HepG2 (cell line): ENCODE results near the gene MED10. TPM values are rescaled to one million over a fixed set of nuclear protein-coding genes. Genes with fewer than 3 reads are reported as not detected.

ENCODE experiments used
- AKAP8 ChIP-seq: sonication (generic); formaldehyde crosslinking; IDR thresholded peaks from 2 replicates; pipeline ENCODE4 v1.5.1; 2020; ENCODE audit warnings: mild to moderate bottlenecking, missing genetic modification reagents
- CENPT ChIP-seq: sonication (generic); formaldehyde crosslinking; IDR thresholded peaks from 2 replicates; pipeline ENCODE4 v1.8.0; 2022; ENCODE audit warnings: low read depth, mild to moderate bottlenecking, moderate library complexity, missing genetic modification reagents
- HDAC2 ChIP-seq: sonication (generic); formaldehyde crosslinking; IDR thresholded peaks from 2 replicates; pipeline ENCODE4 v1.4.0; 2020; ENCODE audit warnings: missing genetic modification reagents
- KDM3A ChIP-seq: IDR thresholded peaks from 2 replicates; pipeline ENCODE4 v1.6.1; 2018; ENCODE audit warnings: low read depth, missing compliant biosample characterization
- NCOA1 ChIP-seq: sonication (generic); formaldehyde crosslinking; IDR thresholded peaks from 2 replicates; pipeline ENCODE4 v1.9.0; 2021; ENCODE audit warnings: missing genetic modification reagents
- RARG ChIP-seq: sonication (generic); formaldehyde crosslinking; IDR thresholded peaks from 2 replicates; pipeline ENCODE4 v1.4.0; 2020; ENCODE audit warnings: low read depth, mild to moderate bottlenecking, missing genetic modification reagents
- SP5 ChIP-seq: IDR thresholded peaks from 2 replicates; pipeline ENCODE4 v1.6.1; 2016; ENCODE audit warnings: low read depth, borderline replicate concordance
- TAF15 ChIP-seq: fragments of 200-400 bp; formaldehyde crosslinking; IDR thresholded peaks from one replicate; pipeline ENCODE4 v1.6.1; 2018; ENCODE audit warnings: mild to moderate bottlenecking, low read depth, low read length; ENCODE audit not compliant: poor library complexity, severe bottlenecking
- ZNF253 ChIP-seq: sonication (generic); formaldehyde crosslinking; IDR thresholded peaks from 2 replicates; pipeline ENCODE4 v1.8.0; 2022; ENCODE audit warnings: mild to moderate bottlenecking, missing genetic modification reagents, borderline replicate concordance
- ZNF335 ChIP-seq: sonication (generic); formaldehyde crosslinking; IDR thresholded peaks from 2 replicates; pipeline ENCODE4 v1.4.0; 2020; ENCODE audit warnings: missing genetic modification reagents
- ZNF382 ChIP-seq: sonication (generic); formaldehyde crosslinking; IDR thresholded peaks from 2 replicates; pipeline ENCODE4 v1.5.0; 2020; ENCODE audit warnings: missing genetic modification reagents, mild to moderate bottlenecking, borderline replicate concordance
- ZNF451 ChIP-seq: sonication (generic); formaldehyde crosslinking; IDR thresholded peaks from 2 replicates; pipeline ENCODE4 v1.5.0; 2020; ENCODE audit warnings: mild to moderate bottlenecking, missing genetic modification reagents
- ZNF562 ChIP-seq: sonication (generic); formaldehyde crosslinking; IDR thresholded peaks from 2 replicates; pipeline ENCODE4 v1.8.0; 2022; ENCODE audit warnings: missing genetic modification reagents, borderline replicate concordance
- ZNF770 ChIP-seq: sonication (generic); formaldehyde crosslinking; IDR thresholded peaks from 2 replicates; pipeline ENCODE4 v1.5.0; 2020; ENCODE audit warnings: mild to moderate bottlenecking, missing genetic modification reagents
- ZSCAN29 ChIP-seq: sonication (generic); formaldehyde crosslinking; conservative IDR thresholded peaks from 2 replicates; pipeline ENCODE4 v1.4.0; 2020; ENCODE audit warnings: mild to moderate bottlenecking, missing genetic modification reagents
- ZSCAN5A ChIP-seq: sonication (generic); formaldehyde crosslinking; IDR thresholded peaks from 2 replicates; pipeline ENCODE4 v1.8.0; 2022; ENCODE audit warnings: mild to moderate bottlenecking, missing genetic modification reagents, borderline replicate concordance
- polyA plus RNA-seq, 8 experiments: library from polyadenylated mRNA; depleted of rRNA in 3 of 8; stranded (reverse) in 7 of 8; unstranded in 1 of 8; fragments of >200 nt; fragmentation: Illumina TruSeq in 4 of 8; extraction: Trizol in 4 of 8; gene quantifications; 2 replicates each; pipeline versions ENCODE4 v1.2.1 to v1.2.3, GENCODE V29; 2011 to 2016; ENCODE audit warnings: low read depth in 4 of 8, missing spikeins in 1 of 8, mixed read lengths in 1 of 8; ENCODE audit not compliant: insufficient read depth in 1 of 8
- total RNA-seq, 5 experiments: library from RNA; depleted of rRNA; stranded (reverse); fragments of >200 nt; fragmentation: Illumina TruSeq; extraction: Trizol; gene quantifications; 2 replicates each; pipeline ENCODE4 v1.2.3, GENCODE V29; 2016; ENCODE audit warnings: low read depth in 1 of 5
- TF ChIP-seq, protein P1 (sequence below): sonication (generic); formaldehyde crosslinking; IDR thresholded peaks from 2 replicates; pipeline ENCODE4 v1.4.0; 2020; ENCODE audit warnings: missing genetic modification reagents
- TF ChIP-seq, protein P2 (sequence below), 2 experiments: fragments of 450-650 bp in 1 of 2; sonication (generic) in 1 of 2; formaldehyde crosslinking; IDR thresholded peaks; 2 replicates each; pipeline versions ENCODE4 v1.5.0 to v1.8.0; 2020 to 2022; ENCODE audit warnings: mild to moderate bottlenecking in 1 of 2, missing genetic modification reagents in 1 of 2

MED10 gene
- total and polyA plus RNA-seq, 2 of the 13 experiments (the other 11 are each of a cell fraction or from before 2014, with no cell fraction given) = 11.2 to 23.7 TPM

DNA sequence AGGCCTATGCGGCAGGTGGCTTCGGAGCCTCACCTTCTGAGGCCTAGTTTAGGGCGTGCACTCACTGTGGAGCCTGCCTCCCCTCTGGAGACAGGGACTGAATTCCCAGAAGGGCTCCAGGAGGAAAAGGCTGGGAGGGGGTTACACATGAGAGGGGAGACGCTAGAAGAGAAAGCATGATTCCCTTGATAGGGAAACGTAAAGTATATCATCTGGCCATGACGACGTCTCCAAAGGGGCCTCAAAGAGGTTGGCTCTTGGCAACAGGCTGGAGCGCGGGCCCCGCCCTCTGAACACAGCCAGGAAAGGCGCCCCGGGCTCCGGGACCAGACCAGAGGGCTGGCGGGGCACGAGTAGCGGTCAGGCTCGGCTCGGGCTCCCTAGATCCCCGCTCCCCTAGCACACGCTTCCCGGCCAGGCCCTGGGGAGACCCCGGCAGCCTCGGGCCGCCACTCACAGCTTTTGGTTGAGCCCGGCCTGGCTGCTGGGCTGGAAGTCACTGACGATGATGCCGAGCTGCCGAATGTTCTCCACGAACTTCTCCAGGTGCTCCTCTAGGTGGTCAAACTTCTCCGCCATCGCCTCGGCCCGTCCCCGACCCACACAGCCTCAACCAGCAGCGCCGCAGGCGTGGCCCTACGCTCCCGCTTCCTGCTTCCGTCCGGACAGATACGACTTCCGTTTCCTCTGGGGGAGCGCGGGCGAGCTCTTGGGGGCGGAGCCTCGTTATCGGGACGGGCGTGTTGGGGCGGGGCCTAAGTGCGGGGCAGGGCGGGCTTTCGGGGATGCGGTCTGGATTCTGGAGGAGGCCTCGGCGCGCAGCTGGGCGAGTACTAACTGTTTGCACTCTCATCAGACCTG, at the start of gene MED10 (continued):
- TF ChIP-seq ZSCAN5A (no peak), ZNF770 (CRISPR knock-in tag) (no peak), CENPT (CRISPR knock-in tag) (no peak), ZNF382 (no peak), SP5 (CRISPR knock-in tag) (no peak), ZNF335 (peak; percentile 85; the same call in 1 of the 2 replicates), AKAP8 (CRISPR knock-in tag) (0 out of 2 replicates have a peak, but pooled peaks have one; percentile 23), TAF15 (no peak), ZSCAN29 (no peak), ZNF562 (CRISPR knock-in tag) (no peak), NCOA1 (CRISPR knock-in tag) (no peak), ZNF253 (CRISPR knock-in tag) (no peak), KDM3A (no peak), RARG (no peak), ZNF451 (CRISPR knock-in tag) (peak; percentile 48; the same call in 1 of the 2 replicates), HDAC2 (CRISPR knock-in tag) (0 out of 2 replicates have a peak, but pooled peaks have one; percentile 13)
- TF ChIP-seq, protein P1, sequence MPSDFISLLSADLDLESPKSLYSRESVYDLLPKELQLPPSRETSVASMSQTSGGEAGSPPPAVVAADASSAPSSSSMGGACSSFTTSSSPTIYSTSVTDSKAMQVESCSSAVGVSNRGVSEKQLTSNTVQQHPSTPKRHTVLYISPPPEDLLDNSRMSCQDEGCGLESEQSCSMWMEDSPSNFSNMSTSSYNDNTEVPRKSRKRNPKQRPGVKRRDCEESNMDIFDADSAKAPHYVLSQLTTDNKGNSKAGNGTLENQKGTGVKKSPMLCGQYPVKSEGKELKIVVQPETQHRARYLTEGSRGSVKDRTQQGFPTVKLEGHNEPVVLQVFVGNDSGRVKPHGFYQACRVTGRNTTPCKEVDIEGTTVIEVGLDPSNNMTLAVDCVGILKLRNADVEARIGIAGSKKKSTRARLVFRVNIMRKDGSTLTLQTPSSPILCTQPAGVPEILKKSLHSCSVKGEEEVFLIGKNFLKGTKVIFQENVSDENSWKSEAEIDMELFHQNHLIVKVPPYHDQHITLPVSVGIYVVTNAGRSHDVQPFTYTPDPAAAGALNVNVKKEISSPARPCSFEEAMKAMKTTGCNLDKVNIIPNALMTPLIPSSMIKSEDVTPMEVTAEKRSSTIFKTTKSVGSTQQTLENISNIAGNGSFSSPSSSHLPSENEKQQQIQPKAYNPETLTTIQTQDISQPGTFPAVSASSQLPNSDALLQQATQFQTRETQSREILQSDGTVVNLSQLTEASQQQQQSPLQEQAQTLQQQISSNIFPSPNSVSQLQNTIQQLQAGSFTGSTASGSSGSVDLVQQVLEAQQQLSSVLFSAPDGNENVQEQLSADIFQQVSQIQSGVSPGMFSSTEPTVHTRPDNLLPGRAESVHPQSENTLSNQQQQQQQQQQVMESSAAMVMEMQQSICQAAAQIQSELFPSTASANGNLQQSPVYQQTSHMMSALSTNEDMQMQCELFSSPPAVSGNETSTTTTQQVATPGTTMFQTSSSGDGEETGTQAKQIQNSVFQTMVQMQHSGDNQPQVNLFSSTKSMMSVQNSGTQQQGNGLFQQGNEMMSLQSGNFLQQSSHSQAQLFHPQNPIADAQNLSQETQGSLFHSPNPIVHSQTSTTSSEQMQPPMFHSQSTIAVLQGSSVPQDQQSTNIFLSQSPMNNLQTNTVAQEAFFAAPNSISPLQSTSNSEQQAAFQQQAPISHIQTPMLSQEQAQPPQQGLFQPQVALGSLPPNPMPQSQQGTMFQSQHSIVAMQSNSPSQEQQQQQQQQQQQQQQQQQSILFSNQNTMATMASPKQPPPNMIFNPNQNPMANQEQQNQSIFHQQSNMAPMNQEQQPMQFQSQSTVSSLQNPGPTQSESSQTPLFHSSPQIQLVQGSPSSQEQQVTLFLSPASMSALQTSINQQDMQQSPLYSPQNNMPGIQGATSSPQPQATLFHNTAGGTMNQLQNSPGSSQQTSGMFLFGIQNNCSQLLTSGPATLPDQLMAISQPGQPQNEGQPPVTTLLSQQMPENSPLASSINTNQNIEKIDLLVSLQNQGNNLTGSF (CRISPR knock-in tag) = no peak
- TF ChIP-seq, protein P2, sequence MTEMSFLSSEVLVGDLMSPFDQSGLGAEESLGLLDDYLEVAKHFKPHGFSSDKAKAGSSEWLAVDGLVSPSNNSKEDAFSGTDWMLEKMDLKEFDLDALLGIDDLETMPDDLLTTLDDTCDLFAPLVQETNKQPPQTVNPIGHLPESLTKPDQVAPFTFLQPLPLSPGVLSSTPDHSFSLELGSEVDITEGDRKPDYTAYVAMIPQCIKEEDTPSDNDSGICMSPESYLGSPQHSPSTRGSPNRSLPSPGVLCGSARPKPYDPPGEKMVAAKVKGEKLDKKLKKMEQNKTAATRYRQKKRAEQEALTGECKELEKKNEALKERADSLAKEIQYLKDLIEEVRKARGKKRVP (CRISPR knock-in tag; IDR thresholded peaks at IDR 0.05) = 0 out of 4 replicates have a peak, but pooled peaks of 1 of the 2 experiments have one; percentile 19
